Stomach (tissue), 9 donors: ENCODE results near the gene CHPF2. TPM values are rescaled to one million over a fixed set of nuclear protein-coding genes. Genes with fewer than 3 reads are reported as not detected.

Source experiments
- DNase-seq, 2 donors: peaks; one replicate each; pipeline versions ENCODE4 v3.0.0 to v3.0.0-alpha.2; 2013 to 2019
- H3K27ac ChIP-seq, 5 donors: fragments of 200-600 bp in 4 of 5; sonication (generic) in 4 of 5; one replicate each; pipeline ENCODE4 v1.5.1; 2013 to 2019; ENCODE audit warnings: mild to moderate bottlenecking in 1 of 5, moderate library complexity in 1 of 5
- H3K27me3 ChIP-seq, 3 donors: fragments of 200-600 bp; sonication (generic); one replicate each; pipeline ENCODE4 v1.5.1; 2017 to 2019; ENCODE audit warnings: mixed run types in 1 of 3
- H3K36me3 ChIP-seq, 4 donors: fragments of 200-600 bp; sonication (generic); 1 replicate in 3 of 4; 2 replicates in 1 of 4; pipeline ENCODE4 v1.5.1; 2016 to 2019
- H3K4me1 ChIP-seq, 4 donors: fragments of 200-600 bp; sonication (generic); one replicate each; pipeline ENCODE4 v1.5.1; 2016 to 2019
- H3K4me3 ChIP-seq, 4 donors: fragments of 200-600 bp; sonication (generic) in 3 of 4; one replicate each; pipeline ENCODE4 v1.5.1; 2016 to 2019; ENCODE audit warnings: mild to moderate bottlenecking in 1 of 4
- H3K9me3 ChIP-seq, 4 donors: fragments of 200-600 bp; sonication (generic); one replicate each; pipeline ENCODE4 v1.5.1; 2016 to 2019
- CTCF ChIP-seq, 7 experiments: fragments of 450-650 bp in 4 of 7; fragments of 200-600 bp in 3 of 7; sonication (generic) in 3 of 7; IDR thresholded peaks; one replicate each; pipeline ENCODE4 v1.5.1; 2016 to 2019; ENCODE audit warnings: antibody characterized with exemption in 7 of 7, control low read depth in 2 of 7, mild to moderate bottlenecking in 1 of 7
- EP300 ChIP-seq: sonication (generic); formaldehyde crosslinking; IDR thresholded peaks from one replicate; pipeline ENCODE4 v1.6.1; 2017; ENCODE audit warnings: antibody characterized with exemption
- POLR2A ChIP-seq, 4 donors: fragments of 450-650 bp; IDR thresholded peaks; one replicate each; pipeline ENCODE4 v1.6.1; 2016; ENCODE audit warnings: antibody characterized with exemption in 4 of 4, control low read depth in 2 of 4, mild to moderate bottlenecking in 1 of 4, moderate library complexity in 1 of 4
- POLR2AphosphoS5 ChIP-seq, 3 donors: sonication (generic); formaldehyde crosslinking; IDR thresholded peaks; one replicate each; pipeline ENCODE4 v1.6.1; 2016; ENCODE audit warnings: antibody characterized with exemption in 3 of 3
- WGBS, 5 donors: extraction: QIAGEN DNeasy Blood & Tissue Kit in 3 of 5; methylation state at CpG; one replicate each; pipeline versions ENCODE4 v1.1.5 to v1.1.7; 2013 to 2018; 5-methylcytosine and 5-hydroxymethylcytosine counted together
- intact Hi-C: fragments of 100-400 bp; cut with DNase I; formaldehyde crosslinking; loops from one replicate; pipeline ENCODE4 v1.15.1; 2023; ENCODE audit warnings: low total_unique reads
- polyA plus RNA-seq, 3 donors: library from polyadenylated mRNA; stranded (reverse); fragments of 200-250 nt; gene quantifications; one replicate each; pipeline ENCODE4 v1.2.3, GENCODE V29; 2013
- total RNA-seq, 5 donors: library from RNA; depleted of rRNA; stranded (reverse); fragments of >200 nt; gene quantifications; one replicate each; pipeline versions ENCODE4 v1.1.0 to v1.2.3, GENCODE V29; 2014 to 2016
- donor health status: healthy with polysubstance abuse.
- donor health status: Bipolar disorder and iron deficiency.
- donor health status: healthy.

CHPF2 gene
- total and polyA plus RNA-seq, 8 donors = 5.8 to 100 (median 22.5) TPM

GRCh38 chr7:151256410-151257045 lies 24.2 kb downstream of the CHPF2 start:
- peaks cover 0 to 49% (median 0%) of the 10 kb centered on the region in 3 donors for H3K27me3 ChIP-seq
- intact Hi-C loops = no loop called here
- no peaks in the 10 kb centered on the region for H3K9me3 ChIP-seq
- no peak overlapping the region for H3K27ac ChIP-seq
- no peaks in the 10 kb centered on the region for H3K36me3 ChIP-seq
- TF ChIP-seq EP300 (no peak), POLR2A (IDR thresholded peaks at IDR 0.05) (no peak), CTCF (IDR thresholded peaks at IDR 0.05) (no peak), POLR2AphosphoS5 (IDR thresholded peaks at IDR 0.05) (no peak)
- peaks cover 7 to 17% (median 14%) of the 10 kb centered on the region in 4 donors for H3K4me1 ChIP-seq
- H3K4me3 ChIP-seq = no peak overlapping the region
- 44 to 54% (median 53%) methylated on average over 16 of the region's 16 CpGs for WGBS, 5 donors
- DNase-seq = no peak

- Histone ChIP-seq H3K36me3 (no peaks in the 10 kb centered on the region), H3K27me3 (peaks cover 0 to 49% (median 0%) of the 10 kb centered on the region in 3 donors), H3K9me3 (no peaks in the 10 kb centered on the region), H3K27ac (no peak overlapping the region), H3K4me1 (peaks cover 0 to 5% (median 3%) of the 10 kb centered on the region in 4 donors), H3K4me3 (no peak overlapping the region)
- TF ChIP-seq POLR2AphosphoS5 (IDR thresholded peaks at IDR 0.05) = no peak
- no peak for TF ChIP-seq CTCF (IDR thresholded peaks at IDR 0.05)
- TF ChIP-seq POLR2A (IDR thresholded peaks at IDR 0.05) = no peak
- TF ChIP-seq EP300 = no peak
- 90 to 95% (median 93%) methylated on average over 7 of the region's 7 CpGs for WGBS, 5 donors
- intact Hi-C loops = no loop called here
- no peak for DNase-seq
These were observed 25.7 kb downstream of the CHPF2 start for GRCh38 chr7:151257990-151258389.

GRCh38 chr7:151260471-151260870 lies 28.2 kb downstream of the CHPF2 start:
- H3K9me3 ChIP-seq = no peaks in the 10 kb centered on the region
- no peak overlapping the region for H3K27ac ChIP-seq
- intact Hi-C loops = no loop called here
- 87 to 94% (median 89%) methylated on average over 11 of the region's 11 CpGs for WGBS, 5 donors
- no peaks in the 10 kb centered on the region for H3K4me1 ChIP-seq
- DNase-seq = no peak
- H3K36me3 ChIP-seq = no peaks in the 10 kb centered on the region
- no peak for TF ChIP-seq POLR2A (IDR thresholded peaks at IDR 0.05)
- no peak for TF ChIP-seq POLR2AphosphoS5 (IDR thresholded peaks at IDR 0.05)
- TF ChIP-seq EP300 = no peak
- TF ChIP-seq CTCF (IDR thresholded peaks at IDR 0.05) = no peak
- H3K27me3 ChIP-seq = peaks cover 0 to 40% (median 0%) of the 10 kb centered on the region in 3 donors
- H3K4me3 ChIP-seq = no peak overlapping the region

- Histone ChIP-seq H3K4me3 (no peak overlapping the region), H3K27me3 (peaks cover 0 to 40% (median 0%) of the 10 kb centered on the region in 3 donors), H3K27ac (no peak overlapping the region), H3K4me1 (no peaks in the 10 kb centered on the region), H3K9me3 (no peaks in the 10 kb centered on the region), H3K36me3 (no peaks in the 10 kb centered on the region)
- no peak for DNase-seq
- no peak for TF ChIP-seq POLR2AphosphoS5 (IDR thresholded peaks at IDR 0.05)
- TF ChIP-seq CTCF (IDR thresholded peaks at IDR 0.05) = no peak
- TF ChIP-seq POLR2A (IDR thresholded peaks at IDR 0.05) = no peak
- TF ChIP-seq EP300 = no peak
- WGBS, 5 donors = 81 to 89% (median 87%) methylated on average over 7 to 8 of the region's 8 CpGs
- intact Hi-C loops = no loop called here
These were observed 28.6 kb downstream of the CHPF2 start for GRCh38 chr7:151260883-151261282.
